GM23338 (cell line): Measurements from ENCODE around the gene CATSPERZ. TPM values are rescaled to one million over a fixed set of nuclear protein-coding genes. Genes with fewer than 3 reads are reported as not detected.

ENCODE experiments used
- ATAC-seq: fragments of 200-7000 bp; cut with Tn5 transposase; 3 replicates; pipeline ENCODE4 v1.9.1; 2020
- DNase-seq: peaks from one replicate; pipeline ENCODE4 v3.0.0-alpha.2; 2015; ENCODE audit warnings: low spot score
- H2AFZ ChIP-seq: fragments of 200-600 bp; sonication (generic); 2 replicates; pipeline ENCODE4 v1.8.0; 2016; ENCODE audit warnings: antibody characterized with exemption, mild to moderate bottlenecking, moderate library complexity
- H3F3A ChIP-seq: fragments of 200-600 bp; sonication (generic); replicated peaks from 2 replicates; pipeline ENCODE4 v1.8.0; 2017; ENCODE audit warnings: antibody characterized with exemption, mixed run types, low read depth
- H3K27ac ChIP-seq: fragments of 200-600 bp; sonication (generic); 2 replicates; pipeline ENCODE4 v1.6.1; 2016; ENCODE audit warnings: low read depth
- H3K27me3 ChIP-seq: fragments of 200-600 bp; sonication (generic); 2 replicates; pipeline ENCODE4 v1.8.0; 2016; ENCODE audit warnings: mild to moderate bottlenecking, mixed run types, moderate library complexity; ENCODE audit not compliant: insufficient read depth
- H3K36me3 ChIP-seq: fragments of 200-600 bp; sonication (generic); 2 replicates; pipeline ENCODE4 v1.8.0; 2016; ENCODE audit warnings: mild to moderate bottlenecking; ENCODE audit not compliant: insufficient read depth
- H3K4me1 ChIP-seq: fragments of 200-600 bp; sonication (generic); 2 replicates; pipeline ENCODE4 v1.8.0; 2016; ENCODE audit warnings: mild to moderate bottlenecking, moderate library complexity; ENCODE audit not compliant: insufficient read depth
- H3K4me2 ChIP-seq: fragments of 200-600 bp; sonication (generic); 2 replicates; pipeline ENCODE4 v1.7.1; 2017; ENCODE audit warnings: mixed run types
- H3K4me3 ChIP-seq: fragments of 200-600 bp; sonication (generic); 2 replicates; pipeline ENCODE4 v1.6.1; 2016; ENCODE audit warnings: mixed run types
- H3K79me2 ChIP-seq: fragments of 200-600 bp; sonication (generic); replicated peaks from 2 replicates; pipeline ENCODE4 v1.8.0; 2017; ENCODE audit warnings: mild to moderate bottlenecking; ENCODE audit not compliant: insufficient read depth
- H3K9me2 ChIP-seq: fragments of 200-600 bp; sonication (generic); 2 replicates; pipeline ENCODE4 v1.8.0; 2017; ENCODE audit not compliant: insufficient read depth
- H4K20me1 ChIP-seq: fragments of 200-600 bp; sonication (generic); replicated peaks from 2 replicates; pipeline ENCODE4 v1.8.0; 2017; ENCODE audit warnings: mild to moderate bottlenecking; ENCODE audit not compliant: insufficient read depth
- H3K27ac Mint-ChIP-seq: 2 replicates; pipeline ENCODE4 v1.8.0; 2020; ENCODE audit warnings: inconsistent platforms, mild to moderate bottlenecking, moderate library complexity, mixed read lengths
- H3K27me3 Mint-ChIP-seq: 3 replicates; pipeline ENCODE4 v1.8.0; 2022; ENCODE audit warnings: low read depth, mild to moderate bottlenecking, moderate library complexity, mixed read lengths, inconsistent platforms; ENCODE audit not compliant: insufficient read depth, poor library complexity
- H3K36me3 Mint-ChIP-seq: 3 replicates; pipeline ENCODE4 v1.8.0; 2021; ENCODE audit warnings: low read depth, mild to moderate bottlenecking, inconsistent platforms, moderate library complexity, mixed read lengths
- H3K4me1 Mint-ChIP-seq: 3 replicates; pipeline ENCODE4 v1.8.0; 2020; ENCODE audit warnings: mild to moderate bottlenecking, inconsistent platforms, mixed read lengths
- H3K4me3 Mint-ChIP-seq: 3 replicates; pipeline ENCODE4 v1.8.0; 2021; ENCODE audit warnings: moderate library complexity, mild to moderate bottlenecking, inconsistent platforms, mixed read lengths
- H3K9me3 Mint-ChIP-seq: 3 replicates; pipeline ENCODE4 v1.8.0; 2020; ENCODE audit warnings: moderate library complexity, mild to moderate bottlenecking, inconsistent platforms, mixed read lengths
- CREB1 ChIP-seq: fragments of 250-450 bp; sonication (Bioruptor Pico); IDR thresholded peaks from 2 replicates; pipeline ENCODE4 v1.5.0; 2020; ENCODE audit warnings: low read depth, mild to moderate bottlenecking, moderate library complexity
- EZH2 ChIP-seq: fragments of 200-600 bp; sonication (generic); IDR thresholded peaks from one replicate; pipeline ENCODE4 v1.8.0; 2017; ENCODE audit warnings: antibody characterized with exemption, mild to moderate bottlenecking, low read depth; ENCODE audit not compliant: unreplicated experiment
- NANOG ChIP-seq: IDR thresholded peaks from 2 replicates; pipeline ENCODE4 v1.6.1; 2016; ENCODE audit warnings: antibody characterized with exemption, borderline replicate concordance
- POLR2AphosphoS5 ChIP-seq: IDR thresholded peaks from 2 replicates; pipeline ENCODE4 v1.6.1; 2016; ENCODE audit warnings: antibody characterized with exemption, low read depth
- STAT1 ChIP-seq: IDR thresholded peaks from one replicate; pipeline ENCODE4 v1.6.1; 2016; ENCODE audit warnings: antibody characterized with exemption; ENCODE audit not compliant: unreplicated experiment
- ZNF114 ChIP-seq: fragments of 250-450 bp; sonication (Bioruptor Pico); IDR thresholded peaks from 2 replicates; pipeline ENCODE4 v1.5.0; 2020; ENCODE audit warnings: mild to moderate bottlenecking, moderate library complexity
- ZNF331 ChIP-seq: fragments of 250-450 bp; sonication (Bioruptor Pico); IDR thresholded peaks from 2 replicates; pipeline ENCODE4 v1.5.0; 2020; ENCODE audit warnings: low read depth, mild to moderate bottlenecking, moderate library complexity
- ZNF462 ChIP-seq: fragments of 250-450 bp; sonication (Bioruptor Pico); IDR thresholded peaks from 2 replicates; pipeline ENCODE4 v1.5.0; 2020; ENCODE audit warnings: mild to moderate bottlenecking, moderate library complexity
- polyA plus RNA-seq: library from polyadenylated mRNA; unstranded; fragments of >200 nt; fragmentation: Nextera tagmentation; extraction: Ambion mirVana; gene quantifications from 2 replicates; pipeline ENCODE4 v1.2.1, GENCODE V29; 2016
- total RNA-seq: library from RNA; depleted of rRNA; stranded (reverse); fragments of >200 nt; shearing (Covaris generic); gene quantifications from 2 replicates; pipeline ENCODE4 v1.2.3, GENCODE V29; 2014

The CATSPERZ gene
- total and polyA plus RNA-seq, 2 experiments from 2014 or later: 0.99 TPM; not detected in 1

DNA sequence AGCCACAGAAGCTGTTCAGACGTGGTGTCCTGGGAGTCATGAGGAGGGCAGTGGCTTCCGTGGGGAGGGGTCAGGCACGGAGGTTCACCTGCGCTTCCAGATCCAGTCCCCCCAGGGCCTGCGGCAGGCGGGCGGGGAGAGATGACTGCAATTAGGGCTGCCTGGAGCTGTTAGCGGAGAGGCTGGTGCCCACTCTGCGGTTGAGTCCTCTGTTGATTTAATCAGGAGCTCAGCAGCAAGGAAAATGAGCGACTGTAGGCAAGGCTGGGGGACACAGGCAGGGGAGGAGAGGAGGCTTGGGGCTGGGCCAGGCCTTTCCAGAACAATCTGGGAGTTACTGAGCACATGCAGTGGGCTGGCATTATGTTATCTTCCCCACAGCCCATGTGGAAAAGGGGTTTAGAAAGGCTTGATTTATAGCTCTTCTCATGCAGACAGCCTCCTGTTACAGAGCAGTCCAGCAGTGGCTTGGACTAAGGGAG is 35.7 kb upstream of the CATSPERZ start (continued):
- TF ChIP-seq NANOG (no peak), CREB1 (CRISPR knock-in tag) (no peak), ZNF114 (no peak), ZNF331 (CRISPR knock-in tag) (no peak), STAT1 (no peak), POLR2AphosphoS5 (no peak)

DNA sequence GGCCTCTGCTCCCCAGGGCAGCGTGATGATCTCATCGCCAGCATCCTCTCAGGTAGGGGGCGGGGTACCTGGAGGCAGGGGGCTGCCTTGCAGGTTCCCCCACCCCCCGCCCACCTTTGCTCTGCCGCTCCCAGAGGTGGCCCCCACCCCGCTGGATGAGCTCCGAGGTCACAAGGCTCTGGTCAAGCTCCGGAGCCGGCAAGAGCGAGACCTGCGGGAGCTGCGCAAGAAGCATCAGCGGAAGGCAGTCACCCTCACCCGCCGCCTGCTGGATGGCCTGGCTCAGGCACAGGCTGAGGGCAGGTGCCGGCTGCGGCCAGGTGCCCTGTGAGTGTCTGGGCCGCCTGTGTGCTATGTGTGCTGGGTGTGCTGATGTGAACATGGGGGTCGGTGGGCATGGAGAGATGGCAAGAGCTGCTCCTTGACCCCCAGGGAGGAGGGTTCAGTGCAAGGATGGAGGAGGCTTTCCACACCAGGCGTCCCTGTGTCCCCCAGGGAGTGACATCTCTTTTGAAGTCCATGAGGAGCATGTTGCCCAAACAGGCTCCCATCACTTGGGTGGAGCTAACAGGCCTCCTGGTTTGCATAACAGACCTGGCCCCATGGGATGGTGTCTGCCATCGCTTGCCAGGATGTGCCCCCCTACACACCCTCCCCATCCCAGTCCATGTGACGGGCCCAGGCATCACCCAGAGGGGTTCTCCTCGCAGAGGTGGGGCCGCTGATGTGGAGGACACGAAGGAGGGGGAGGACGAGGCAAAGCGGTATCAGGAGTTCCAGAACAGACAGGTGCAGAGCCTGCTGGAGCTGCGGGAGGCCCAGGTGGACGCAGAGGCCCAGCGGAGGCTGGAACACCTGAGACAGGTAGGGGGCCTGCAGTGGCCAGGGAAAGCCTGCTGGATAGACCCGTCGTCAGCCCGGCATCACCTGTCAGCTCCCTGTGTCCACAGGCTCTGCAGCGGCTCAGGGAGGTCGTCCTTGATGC is 34.7 kb upstream of the CATSPERZ start:
- DNase-seq (no peak), ATAC-seq (no peak)
- Histone ChIP-seq H3K4me2 (no peak overlapping the region), H3K27me3 (no peaks in the 10 kb centered on the region), H3F3A (peaks cover 23% of the 10 kb centered on the region), H3K4me3 (no peak overlapping the region), H3K79me2 (no peaks in the 10 kb centered on the region), H2AFZ (no peak overlapping the region), H3K4me1 (0 out of 2 replicates have a peak, but pooled peaks cover 8% of the 10 kb centered on the region), H3K36me3 (no peaks in the 10 kb centered on the region; the same call in none of the 2 replicates), H3K9me2 (no peaks in the 10 kb centered on the region), H3K27ac (no peak overlapping the region), H4K20me1 (no peaks in the 10 kb centered on the region)
- H3K36me3 Mint-ChIP-seq: peaks cover 59% of the 10 kb centered on the region
- H3K4me1 Mint-ChIP-seq: peaks cover 19% of the 10 kb centered on the region
- peaks cover 3% of the 10 kb centered on the region; the same call in 2 of the 3 replicates for H3K9me3 Mint-ChIP-seq
- peaks cover 16% of the 10 kb centered on the region for H3K27me3 Mint-ChIP-seq
- H3K27ac Mint-ChIP-seq: no peak overlapping the region
- no peak for TF ChIP-seq EZH2
- TF ChIP-seq ZNF462 (CRISPR knock-in tag): no peak
- no peak for TF ChIP-seq STAT1
- H3K4me3 Mint-ChIP-seq: no peak overlapping the region
